HCT116 (cell line): ENCODE data around the gene CTSH. TPM values are rescaled to one million over a fixed set of nuclear protein-coding genes. Genes with fewer than 3 reads are reported as not detected.

Experiments used
- ATAC-seq: fragments of 200-7000 bp; cut with Tn5 transposase; 2 replicates; pipeline ENCODE4 v1.9.1; 2020; ENCODE audit warnings: mild to moderate bottlenecking, moderate library complexity
- BruUV-seq: library from RNA; stranded (reverse); fragments of 400-500 nt; replicated peaks from 2 replicates; lab custom pipeline; 2021; lab: Mats Ljungman, UMichigan
- CTCF ChIA-PET: fragments of 300-600 bp; sonication (Branson Sonifier 250); formaldehyde crosslinking; loops from one replicate; lab custom pipeline; 2021; ENCODE audit warnings: antibody characterized with exemption; lab: Charles Lee
- POLR2A ChIA-PET: fragments of 300-600, 350-600 bp; sonication (Branson Sonifier 250); formaldehyde crosslinking; loops from one replicate; lab custom pipeline; 2021; ENCODE audit warnings: antibody characterized with exemption; lab: Charles Lee
- RAD21 ChIA-PET, 2 experiments: fragments of 300-600 bp; sonication (Branson Sonifier 250); formaldehyde crosslinking; loops; one replicate each; lab custom pipeline; 2023; ENCODE audit warnings: low total read pairs in 2 of 2; ENCODE audit not compliant: uncharacterized antibody in 2 of 2, unreplicated experiment in 2 of 2, low non-redundant PET in 1 of 2; lab: Charles Lee
- DNase-seq: peaks from one replicate; pipeline ENCODE4 v3.0.0-alpha.2; 2010; ENCODE audit warnings: low read depth, low spot score
- H2AFZ ChIP-seq: fragments of 200-600 bp; shearing (Covaris generic), sonication (generic); 2 replicates; pipeline ENCODE4 v1.6.1; 2017; ENCODE audit warnings: low read depth, mixed run types, mixed read lengths, antibody characterized with exemption, low read length; ENCODE audit not compliant: poor library complexity, severe bottlenecking
- H3K27ac ChIP-seq: 2 replicates; pipeline ENCODE4 v1.5.1; 2012; ENCODE audit warnings: low read depth, low read length
- H3K27me3 ChIP-seq: fragments of 200-600 bp; sonication (generic); 2 replicates; pipeline ENCODE4 v1.6.1; 2016; ENCODE audit warnings: mixed run types, low read length, mixed read lengths; ENCODE audit not compliant: insufficient read depth
- H3K36me3 ChIP-seq, 2 experiments: fragments of 200-500 bp in 1 of 2; fragments of 200-600 bp in 1 of 2; sonication (Bioruptor generic) in 1 of 2; sonication (generic) in 1 of 2; 2 replicates each; pipeline versions ENCODE4 v1.5.1 to v1.6.1; 2014 to 2016; ENCODE audit warnings: low read length in 2 of 2, inconsistent platforms in 1 of 2, mixed read lengths in 1 of 2, mixed run types in 1 of 2; ENCODE audit not compliant: insufficient read depth in 2 of 2, control insufficient read depth in 1 of 2
- H3K4me1 ChIP-seq, 2 experiments: fragments of 200-600 bp in 1 of 2; sonication (generic) in 1 of 2; 2 replicates each; pipeline versions ENCODE4 v1.5.1 to v1.6.1; 2012 to 2017; ENCODE audit warnings: low read length in 2 of 2, inconsistent platforms in 1 of 2, mild to moderate bottlenecking in 1 of 2, mixed read lengths in 1 of 2, mixed run types in 1 of 2, moderate library complexity in 1 of 2; ENCODE audit not compliant: insufficient read depth in 2 of 2, control insufficient read depth in 1 of 2
- H3K4me2 ChIP-seq: fragments of 200-600 bp; sonication (generic); 2 replicates; pipeline ENCODE4 v1.6.1; 2017; ENCODE audit warnings: mixed run types, low read length, mixed read lengths
- H3K4me3 ChIP-seq, 2 experiments: fragments of 200-600 bp in 1 of 2; sonication (generic) in 1 of 2; replicated peaks in 1 of 2; 2 replicates each; pipeline ENCODE4 v1.5.1; 2011 to 2016; ENCODE audit warnings: low read length in 2 of 2, control low read depth in 1 of 2, low read depth in 1 of 2, mild to moderate bottlenecking in 1 of 2, mixed read lengths in 1 of 2, mixed run types in 1 of 2
- H3K79me2 ChIP-seq: fragments of 200-600 bp; sonication (generic); 2 replicates; pipeline ENCODE4 v1.6.1; 2017; ENCODE audit warnings: mild to moderate bottlenecking, mixed run types, low read length, moderate library complexity, mixed read lengths; ENCODE audit not compliant: insufficient read depth
- H3K9ac ChIP-seq: fragments of 200-600 bp; sonication (generic); 2 replicates; pipeline ENCODE4 v1.6.1; 2016; ENCODE audit warnings: low read length, mixed read lengths
- H3K9me2 ChIP-seq: fragments of 200-600 bp; sonication (generic), shearing (Covaris generic); 2 replicates; pipeline ENCODE4 v1.6.1; 2017; ENCODE audit warnings: mixed run types, mild to moderate bottlenecking, moderate library complexity; ENCODE audit not compliant: insufficient read depth
- H3K9me3 ChIP-seq, 2 experiments: fragments of 200-500 bp in 1 of 2; fragments of 200-600 bp in 1 of 2; sonication (Bioruptor generic) in 1 of 2; sonication (generic) in 1 of 2; 2 replicates each; pipeline ENCODE4 v1.6.1; 2014 to 2017; ENCODE audit warnings: low read length in 2 of 2, mixed read lengths in 2 of 2, inconsistent platforms in 1 of 2, low read depth in 1 of 2, mild to moderate bottlenecking in 1 of 2, mixed run types in 1 of 2, moderate library complexity in 1 of 2; ENCODE audit not compliant: control insufficient read depth in 1 of 2, insufficient read depth in 1 of 2
- H4K20me1 ChIP-seq: fragments of 200-600 bp; sonication (generic), shearing (Covaris generic); 2 replicates; pipeline ENCODE4 v1.6.1; 2017; ENCODE audit warnings: mixed run types, mild to moderate bottlenecking, moderate library complexity; ENCODE audit not compliant: insufficient read depth
- ATF3 ChIP-seq: IDR thresholded peaks from 2 replicates; pipeline ENCODE4 v1.6.1; 2012
- CEBPB ChIP-seq: IDR thresholded peaks from 2 replicates; pipeline ENCODE4 v1.6.1; 2012; ENCODE audit warnings: low read depth
- CTCF ChIP-seq, 3 experiments: fragments of 200-600 bp in 1 of 3; sonication (generic) in 1 of 3; IDR thresholded peaks in 2 of 3; conservative IDR thresholded peaks in 1 of 3; 2 replicates each; pipeline ENCODE4 v1.5.1; 2012 to 2017; ENCODE audit warnings: low read depth in 2 of 3, low read length in 2 of 3, antibody characterized with exemption in 1 of 3, borderline replicate concordance in 1 of 3, control low read depth in 1 of 3, mild to moderate bottlenecking in 1 of 3, mixed read lengths in 1 of 3, mixed run types in 1 of 3, moderate library complexity in 1 of 3; ENCODE audit not compliant: insufficient read depth in 1 of 3
- EZH2 ChIP-seq: fragments of 200-600 bp; sonication (generic); IDR thresholded peaks from 2 replicates; pipeline ENCODE4 v1.6.1; 2017; ENCODE audit warnings: antibody characterized with exemption, mixed run types
- FOSL1 ChIP-seq: IDR thresholded peaks from 2 replicates; pipeline ENCODE4 v1.6.1; 2012; ENCODE audit warnings: low read depth
- POLR2AphosphoS5 ChIP-seq: IDR thresholded peaks from 2 replicates; pipeline ENCODE4 v1.6.1; 2011; ENCODE audit warnings: mild to moderate bottlenecking, low read depth, low read length, moderate library complexity
- TCF7L2 ChIP-seq: IDR thresholded peaks from 2 replicates; pipeline ENCODE4 v1.7.0; 2011; ENCODE audit warnings: borderline replicate concordance, inconsistent platforms; ENCODE audit not compliant: insufficient read depth, insufficient read length; ENCODE audit errors: extremely low read depth
- ZBTB33 ChIP-seq: IDR thresholded peaks from 2 replicates; pipeline ENCODE4 v1.6.1; 2011; ENCODE audit warnings: mild to moderate bottlenecking, low read length, moderate library complexity; ENCODE audit not compliant: insufficient replicate concordance; ENCODE audit errors: extremely low read depth
- intact Hi-C: fragments of 100-400 bp; cut with micrococcal nuclease; formaldehyde crosslinking; loops from 2 replicates; pipeline ENCODE4 v1.10.0; 2022
- total RNA-seq: library from RNA; stranded (reverse); gene quantifications from one replicate; pipeline ENCODE4 v1.2.1, GENCODE V29; 2021; ENCODE audit not compliant: unreplicated experiment

CTSH gene
- total RNA-seq, 1 experiment from 2014 or later = 37.5 TPM

- Histone ChIP-seq H3K9me2 (no peaks in the 10 kb centered on the region), H3K9me3 (no peaks in the 10 kb centered on the region), H3K4me2 (no peak overlapping the region), H3K79me2 (no peaks in the 10 kb centered on the region), H4K20me1 (no peaks in the 10 kb centered on the region), H3K4me3 (no peak overlapping the region), H3K4me1 (no peaks in the 10 kb centered on the region), H3K27me3 (no peaks in the 10 kb centered on the region), H3K36me3 (no peaks in the 10 kb centered on the region), H3K27ac (no peak overlapping the region), H2AFZ (no peak overlapping the region), H3K9ac (no peak overlapping the region)
- intact Hi-C loops = no loop called here
- ATAC-seq (no peak), DNase-seq (no peak)
- RAD21 ChIA-PET = no interaction called here
- CTCF ChIA-PET = no interaction called here
- no peak for TF ChIP-seq FOSL1
- TF ChIP-seq ATF3 = no peak
- no peak for TF ChIP-seq ZBTB33
- no peak for TF ChIP-seq TCF7L2
- no peak for TF ChIP-seq POLR2AphosphoS5
- no peak for TF ChIP-seq EZH2
- no peak for TF ChIP-seq CEBPB
- no peak for TF ChIP-seq CTCF (IDR thresholded peaks at IDR 0.05 in 2 of 3, conservative IDR thresholded peaks at IDR 0.05 in 1 of 3; ENCODE audit: borderline replicate concordance in 1 of 3, insufficient read depth in 1 of 3, low read depth in 2 of 3, low read length in 2 of 3)
- POLR2A ChIA-PET = no interaction called here
- BruUV-seq = no TSS peak
Measured at GRCh38 chr15:78959360-78959759, 14.5 kb upstream of the CTSH start.
